ENCODE results near the gene ZNF500.

Gene ZNF500

GRCh38 chr16:4766875-4767628 is at the start of gene ZNF500:
TSS of gene ZNF500 (minus strand) at chr16:4767162. CDS start at chr16:4765978, 1,184 bp downstream.
- DNase-seq: peak; percentile 61

- DNase-seq: no peak
Observed at GRCh38 chr16:4814542-4815173, 47.7 kb upstream of the ZNF500 start.

GRCh38 chr16:4814046-4814445 is 47.1 kb upstream of the ZNF500 start:
- DNase-seq: no peak

DNA sequence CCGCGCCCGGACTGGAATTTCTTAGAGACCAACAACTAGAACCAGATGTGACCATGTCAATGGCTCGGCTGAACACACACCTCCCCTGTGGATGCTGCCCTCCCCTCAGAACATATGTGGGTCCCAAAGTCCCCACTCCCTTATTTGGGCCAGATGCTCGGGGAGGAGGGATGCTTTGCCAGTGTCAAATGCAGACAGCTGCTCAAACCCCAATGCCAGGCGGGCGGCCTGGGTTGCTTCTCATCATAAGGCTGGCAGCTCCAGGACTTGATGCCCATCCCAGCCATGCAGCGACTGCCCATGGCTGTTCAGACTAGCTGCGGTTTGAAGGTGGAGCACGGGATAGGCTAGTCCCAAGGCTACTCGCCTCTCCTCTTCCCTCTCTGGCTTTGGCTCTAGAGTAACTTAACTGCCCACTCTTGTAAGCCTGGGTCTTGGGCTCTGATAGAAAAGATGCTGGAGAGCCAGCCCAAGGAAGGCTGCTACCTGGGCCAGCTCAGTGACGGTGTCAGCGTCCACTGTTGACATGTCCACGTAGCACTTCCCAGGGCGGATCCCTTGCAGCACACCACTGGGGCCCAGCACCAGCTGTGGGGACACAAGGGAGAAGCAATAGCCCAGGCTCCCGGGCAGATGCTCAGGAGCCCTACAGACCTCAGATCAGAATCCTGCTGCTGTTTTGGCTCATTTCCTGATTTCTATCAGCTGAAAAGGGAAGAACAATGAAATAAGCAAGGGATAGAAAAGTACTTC is 46.5 kb upstream of the ZNF500 start:
- DNase-seq: no peak

DNA sequence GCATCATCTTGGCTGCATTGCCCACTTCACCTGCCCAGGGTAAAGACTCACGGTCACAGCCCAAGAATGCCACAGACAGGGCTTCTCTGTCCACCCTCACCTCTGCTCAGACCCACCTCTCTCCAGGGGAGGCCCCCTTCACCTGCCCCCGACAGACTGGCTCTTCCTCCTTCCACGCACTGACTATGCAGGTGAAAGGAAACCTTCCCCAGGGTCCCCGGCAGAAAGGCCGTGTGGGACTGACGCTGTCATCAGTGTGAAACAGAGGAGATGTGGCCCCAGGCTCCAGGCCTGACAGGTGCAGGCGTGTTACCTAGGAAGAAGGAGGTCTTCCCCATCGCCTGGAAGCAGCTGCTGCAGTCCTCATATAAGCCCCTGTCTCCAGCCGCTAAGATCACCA is 44.8 kb upstream of the ZNF500 start:
- DNase-seq: no peak

DNA sequence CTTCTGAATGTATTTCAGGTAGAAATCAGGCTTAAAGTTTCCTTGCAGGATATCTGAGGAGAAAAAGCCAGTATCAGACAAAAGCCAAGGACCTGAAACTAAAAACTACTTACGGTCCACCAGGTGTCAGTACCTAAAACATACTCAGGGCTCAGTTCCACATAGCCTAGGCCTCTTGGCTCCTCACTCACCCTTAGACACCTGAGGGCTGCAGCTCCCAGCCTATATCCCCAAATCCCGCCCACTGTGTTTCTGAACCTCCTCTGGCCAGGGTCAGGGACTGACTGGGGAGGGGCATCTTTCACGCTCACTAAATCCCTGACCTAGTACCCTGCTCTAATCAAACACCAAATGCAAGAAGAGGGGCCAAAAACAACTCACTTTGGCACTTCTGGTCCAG is 44.3 kb upstream of the ZNF500 start:
- DNase-seq: no peak

DNA sequence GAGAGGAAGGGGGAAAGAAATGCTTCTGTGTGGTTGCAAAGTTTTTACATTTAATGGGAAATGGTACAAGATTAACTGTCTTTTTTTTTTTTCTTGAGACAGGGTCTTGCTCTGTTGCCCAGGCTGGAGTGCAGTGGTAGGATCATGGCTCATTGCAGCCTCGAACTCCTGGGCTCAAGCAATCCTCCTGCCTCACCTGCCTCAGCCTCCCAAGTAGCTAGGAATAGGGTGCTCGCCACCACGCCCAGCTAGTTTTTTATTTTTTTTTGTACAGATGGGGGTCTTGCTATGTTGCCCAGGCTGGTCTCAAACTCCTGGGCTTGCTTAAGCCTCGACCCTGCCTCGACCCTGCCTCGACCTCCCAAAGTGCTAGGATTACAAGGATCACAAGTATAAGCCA is 39.3 kb upstream of the ZNF500 start:
- no peak for DNase-seq

- no peak for DNase-seq
Observed at GRCh38 chr16:4805231-4805630, 38.3 kb upstream of the ZNF500 start.

DNA sequence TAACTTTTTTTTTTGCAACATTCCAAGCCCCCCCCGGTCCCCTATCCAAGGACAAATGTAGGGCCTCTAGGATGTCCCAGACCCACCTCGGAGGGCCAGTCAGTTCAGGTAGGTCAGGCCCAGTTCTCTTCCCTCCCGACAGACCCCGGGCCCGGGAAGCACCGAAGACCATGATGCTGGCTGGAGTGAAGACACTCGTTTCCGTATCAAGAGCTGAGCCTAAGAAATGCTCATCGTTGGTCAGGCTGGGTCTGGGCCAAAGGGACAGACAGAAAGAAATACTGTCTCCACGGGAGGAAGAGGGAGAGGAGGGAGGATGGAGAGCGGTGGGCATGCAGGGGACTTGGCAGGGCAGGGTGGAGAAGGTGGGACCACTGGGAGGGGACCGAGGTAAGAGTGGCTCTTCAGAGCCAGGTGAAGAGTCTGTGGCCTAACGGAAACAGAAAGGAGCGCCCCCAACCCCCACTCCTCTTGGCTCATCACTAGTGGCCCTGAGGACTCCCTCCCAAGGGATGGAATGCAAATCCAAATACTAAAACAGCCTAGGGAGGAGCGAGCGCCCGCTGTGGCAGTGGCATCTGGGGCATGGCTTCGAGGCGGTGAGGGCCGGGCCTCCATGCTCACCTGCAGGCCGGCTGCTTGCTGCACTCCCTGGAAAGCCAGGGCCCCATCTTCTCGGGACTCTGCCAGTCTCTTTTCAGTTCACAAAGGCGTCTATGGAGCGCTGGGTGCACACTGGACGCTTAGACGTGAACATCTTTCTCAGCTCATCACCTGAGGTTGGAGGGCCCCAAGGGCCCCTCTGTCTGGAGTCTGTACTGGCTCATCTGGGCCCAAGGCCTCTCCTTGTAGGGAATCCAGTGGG is 37.2 kb upstream of the ZNF500 start:
- no peak for DNase-seq

GRCh38 chr16:4803401-4803844 is 36.5 kb upstream of the ZNF500 start:
- no peak for DNase-seq

DNA sequence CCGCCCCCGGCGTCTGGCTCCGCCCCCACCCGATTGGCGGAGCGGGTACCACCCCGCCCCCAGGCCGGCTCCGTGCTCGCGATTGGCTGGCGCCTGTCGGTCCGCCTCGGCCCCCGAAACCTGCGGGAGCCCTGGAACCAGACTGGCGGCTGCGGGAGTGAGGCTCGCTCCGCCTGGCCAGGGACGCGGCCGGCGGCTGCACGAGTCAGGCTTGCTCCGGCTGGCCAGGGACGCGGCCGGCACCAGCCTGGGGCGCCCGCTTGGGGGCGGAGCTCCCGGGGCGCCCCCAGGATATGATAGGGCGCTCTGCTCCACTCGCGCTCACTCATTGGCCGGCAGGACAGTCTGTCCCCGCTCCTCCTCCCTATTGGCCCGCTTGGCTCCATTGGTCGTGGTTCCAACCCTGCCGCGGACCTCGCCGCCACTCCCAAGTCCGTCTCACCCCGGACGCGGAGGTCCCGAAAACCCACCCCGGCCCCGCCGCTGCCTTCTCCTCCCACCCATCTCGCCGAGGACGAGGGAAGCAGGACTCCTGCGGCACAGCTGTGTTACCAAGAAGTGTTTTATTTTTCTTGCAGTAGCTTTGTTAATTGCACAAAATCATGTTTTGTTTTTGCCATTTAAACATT is 35.8 kb upstream of the ZNF500 start:
- peak; percentile 61 for DNase-seq

DNA sequence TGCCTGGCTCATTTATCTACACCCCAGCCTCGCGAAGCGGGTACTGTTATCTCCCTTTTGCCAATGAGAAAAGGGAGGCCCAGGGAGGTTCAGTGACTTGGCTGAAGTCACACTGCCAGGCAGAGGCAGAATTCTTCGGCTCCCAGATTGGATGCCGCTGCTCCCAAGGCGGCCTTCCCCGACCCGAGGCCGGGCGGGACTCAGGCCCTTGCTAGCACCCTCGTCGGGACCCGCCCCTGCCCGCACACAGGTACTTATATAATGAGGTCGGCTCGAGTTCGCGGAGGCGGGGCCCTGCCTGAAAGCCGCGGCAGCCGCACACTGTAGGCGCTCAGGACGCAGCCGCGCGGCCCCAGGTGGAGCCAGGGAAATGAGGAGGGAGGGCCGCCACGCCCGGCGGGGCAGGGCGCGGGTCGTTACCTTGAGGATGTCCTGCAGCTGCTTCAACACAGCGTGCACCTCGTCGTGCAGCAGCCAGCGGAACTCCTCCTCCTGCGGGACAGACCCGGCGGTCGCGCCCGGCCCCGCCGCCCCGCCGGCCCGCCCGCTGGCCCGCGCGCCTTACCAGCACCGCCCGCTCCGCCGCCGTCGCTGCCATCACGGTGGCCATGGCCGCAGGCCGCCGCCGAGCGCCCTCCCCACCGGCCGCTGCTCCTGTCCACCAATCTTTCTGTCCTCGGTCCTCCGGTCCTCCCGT is 35.1 kb upstream of the ZNF500 start, which contains the start of gene ROGDI:
Gene ROGDI (minus strand): TSS at position 672 of the 697 bp plus-strand sequence. CDS start 62 bp downstream, at position 610.
- DNase-seq: peak; percentile 53

DNA sequence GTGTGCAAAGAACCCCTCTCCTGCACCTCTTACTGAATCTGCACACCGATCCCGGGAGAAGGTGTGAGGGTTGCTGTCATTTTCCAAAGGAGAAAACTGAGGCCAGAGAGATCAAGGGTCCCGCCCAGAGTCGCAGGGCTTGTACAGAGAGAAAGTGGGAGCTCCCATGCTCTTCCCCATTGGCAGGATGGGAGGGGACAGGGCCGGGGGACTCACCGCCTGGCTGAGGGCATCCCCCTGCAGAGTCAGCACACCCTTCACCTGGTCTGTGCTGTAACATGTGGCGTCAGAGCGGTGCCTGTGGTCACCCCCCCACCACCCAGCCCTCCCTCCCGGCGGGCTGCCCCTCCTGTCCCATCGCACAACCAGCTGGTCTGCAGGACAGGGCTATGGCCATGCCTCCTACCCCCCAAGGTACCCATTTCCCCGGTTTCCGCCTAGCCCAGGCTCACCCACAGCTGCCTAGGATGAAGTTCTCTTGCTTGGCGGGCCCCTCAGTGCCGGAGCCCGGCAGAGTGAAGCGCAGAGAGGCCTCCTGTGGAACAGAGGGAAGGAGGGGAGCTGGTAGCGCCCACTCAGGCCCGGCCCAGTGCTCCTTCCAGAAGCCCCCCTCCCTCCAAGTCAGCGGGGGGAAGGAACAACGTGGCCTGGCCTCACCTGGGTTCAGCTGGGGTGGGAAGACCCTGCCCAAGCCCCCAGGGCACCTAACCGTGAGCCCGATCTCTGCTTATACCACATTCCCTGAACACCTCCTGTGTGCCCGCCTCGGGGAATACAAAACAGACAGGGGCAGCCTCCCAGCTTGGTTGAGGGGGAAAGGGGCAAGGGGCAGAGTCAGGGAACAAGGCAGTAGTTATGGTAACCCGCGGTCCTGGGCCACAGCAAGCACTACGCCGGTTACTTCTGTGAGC is 34.3 kb upstream of the ZNF500 start:
- DNase-seq: no peak

DNA sequence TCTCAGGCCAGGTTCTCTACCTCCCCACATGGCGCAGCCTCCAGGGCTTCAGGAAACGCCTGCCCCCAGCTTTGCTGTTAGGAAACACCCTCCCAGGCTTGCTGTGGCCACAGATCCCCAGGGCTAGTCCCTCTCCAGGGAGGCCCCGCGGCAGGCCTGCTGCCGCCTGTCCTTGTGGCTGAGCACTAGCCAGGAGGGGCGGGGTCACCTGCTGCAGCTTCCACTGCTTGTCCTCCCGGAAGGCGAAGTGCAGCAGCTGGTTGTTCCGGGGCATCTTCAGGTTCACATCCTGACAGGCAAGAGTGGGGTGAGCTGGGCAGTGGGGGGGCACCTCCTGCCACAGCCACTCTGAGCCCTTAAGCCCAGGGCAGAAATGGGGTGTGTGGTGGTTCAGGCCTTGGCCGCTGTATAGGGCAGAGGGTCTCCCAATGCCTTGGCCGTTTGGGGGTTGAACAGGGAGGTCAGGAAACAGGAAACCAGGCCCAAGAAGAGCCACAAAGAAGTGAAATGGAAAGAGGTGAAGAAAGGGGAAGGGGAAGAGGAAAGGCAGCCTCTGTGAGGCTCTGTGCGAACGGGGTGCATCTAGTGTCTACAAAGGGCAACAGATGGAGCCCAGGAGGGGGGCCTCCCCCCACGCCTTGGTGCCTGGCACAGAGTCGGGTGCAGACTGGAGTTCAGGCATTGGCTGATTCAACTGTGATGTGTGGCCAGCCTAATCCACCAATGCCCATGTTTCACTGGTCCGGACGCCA is 33.5 kb upstream of the ZNF500 start:
- DNase-seq: no peak

DNA sequence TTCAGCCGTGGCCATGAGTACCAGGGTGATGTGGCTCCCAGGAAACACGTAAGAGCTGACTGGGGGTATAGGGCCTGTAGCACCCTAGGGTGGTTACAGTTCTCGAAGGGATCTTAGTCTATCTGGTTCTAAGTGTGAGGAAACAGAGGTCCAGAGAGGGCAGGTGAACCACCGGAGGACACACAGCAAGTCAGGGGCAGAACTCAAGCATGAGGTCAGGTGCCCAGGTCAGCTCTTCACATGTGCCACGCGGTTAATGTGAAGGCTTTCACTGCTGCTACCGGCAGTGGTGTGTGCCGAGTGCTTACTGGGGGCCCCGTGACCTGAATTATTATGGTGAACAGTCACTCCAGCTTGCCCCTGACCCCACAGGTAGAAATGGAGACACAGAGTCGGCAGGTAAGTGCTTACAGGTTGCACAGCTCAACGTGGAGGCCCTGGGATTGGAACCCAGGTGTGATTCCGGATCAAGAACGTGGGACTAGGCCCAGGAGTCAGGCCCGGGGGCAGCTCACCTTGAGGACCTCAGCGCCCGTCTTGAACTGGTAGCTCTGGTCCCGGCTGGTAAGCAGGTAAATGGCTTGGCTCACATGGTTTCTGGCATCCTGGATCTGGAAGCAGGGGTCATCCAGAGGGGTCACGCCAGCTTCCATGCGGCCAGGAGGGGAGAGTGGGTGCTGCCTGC is 32.4 kb upstream of the ZNF500 start:
- no peak for DNase-seq

GRCh38 chr16:4798456-4798855 is 31.5 kb upstream of the ZNF500 start:
- DNase-seq: no peak

DNA sequence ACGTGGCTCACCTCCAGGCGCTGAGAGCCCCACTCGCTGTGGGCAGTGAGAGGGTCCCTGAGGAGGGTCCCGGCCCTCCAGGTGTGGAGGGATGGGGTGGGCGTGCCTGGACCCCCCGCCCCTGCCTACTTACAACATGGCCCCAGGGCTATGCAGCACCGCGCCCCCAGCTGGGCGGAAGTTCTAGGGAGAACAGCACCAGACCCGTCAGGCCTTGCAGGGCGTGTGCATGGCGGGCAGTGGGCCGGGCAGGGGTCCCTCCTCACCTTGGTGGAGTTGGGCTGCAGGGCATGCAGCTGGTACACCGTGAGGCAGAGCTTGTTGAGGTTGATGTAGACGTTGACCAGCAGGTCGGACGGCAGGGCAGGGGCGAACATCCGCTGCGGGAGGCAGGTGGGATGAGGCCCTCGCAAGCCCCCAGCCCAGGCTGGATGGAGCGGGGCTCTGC is 30.9 kb upstream of the ZNF500 start:
- DNase-seq: no peak

DNA sequence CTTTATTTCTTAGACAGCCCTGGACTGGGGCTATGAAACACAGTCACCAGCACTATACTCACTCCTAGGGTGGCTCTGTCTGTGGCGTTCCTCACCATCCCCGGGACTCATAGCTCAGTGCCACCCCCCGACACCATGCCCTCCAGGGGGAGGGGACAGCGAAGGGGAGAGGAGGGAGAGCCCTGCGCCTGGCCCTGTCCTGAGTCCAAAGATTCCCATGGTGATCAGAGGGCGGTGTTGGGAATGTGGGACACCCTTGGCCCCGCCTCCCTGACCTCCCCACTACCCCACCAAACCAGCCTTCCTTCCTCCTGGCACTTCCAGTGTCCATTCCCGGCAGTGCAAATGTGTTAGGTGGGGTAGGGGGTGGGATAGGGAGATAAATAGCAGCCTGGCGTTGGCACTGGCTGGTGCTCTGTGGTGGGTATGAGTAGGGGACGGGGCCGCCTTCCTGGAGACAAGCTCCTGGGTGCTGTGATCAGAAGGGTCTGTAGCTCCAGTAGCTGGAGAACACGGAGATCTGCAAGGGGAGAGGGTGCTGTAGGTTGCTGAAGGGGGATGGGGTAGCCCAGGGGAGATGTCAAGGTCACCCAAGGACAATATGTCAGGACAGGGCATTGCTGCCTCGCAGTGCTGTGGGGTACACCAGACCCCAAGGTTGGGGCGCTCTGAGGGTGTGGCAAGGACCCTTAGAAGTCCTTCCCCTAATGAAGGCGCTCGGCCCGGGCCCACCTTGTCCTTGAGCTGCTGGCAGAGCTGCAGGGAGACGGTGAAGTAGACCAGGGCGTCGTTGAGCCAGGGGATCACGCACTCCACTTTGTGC is 30.2 kb upstream of the ZNF500 start:
- no peak for DNase-seq

All from NCI-H1436 treated with DMSO at 0.1 percent for 48 hours (cell line).